ENCODE results near the gene MBLAC1. TPM values are rescaled to one million over a fixed set of nuclear protein-coding genes. Genes with fewer than 3 reads are reported as not detected.

MBLAC1 gene
- total and polyA plus RNA-seq, 11 donors: 1.3 to 3.2 (median 2.0) TPM

- Histone ChIP-seq H3K27me3 (no peaks in the 10 kb centered on the region), H3K4me3 (no peak overlapping the region), H3K4me1 (peaks cover 0 to 75% (median 23%) of the 10 kb centered on the region in 12 donors), H3K36me3 (peaks cover 0 to 62% (median 38%) of the 10 kb centered on the region in 9 donors), H3K9me3 (no peaks in the 10 kb centered on the region), H3K27ac (peak overlapping the region in 1 of 12 donors; percentile 66)
- ATAC-seq: no peak
- WGBS, 4 donors: 88 to 91% (median 89%) methylated on average over 18 of the region's 18 CpGs
- intact Hi-C loops (cut with DNase I): no loop called here
- DNase-seq: no peak
- TF ChIP-seq POLR2A (IDR thresholded peaks at IDR 0.05): no peak
- no peak for TF ChIP-seq CTCF (IDR thresholded peaks at IDR 0.05)
Observed at GRCh38 chr7:100152937-100153666, 26.3 kb downstream of the MBLAC1 start.

- Histone ChIP-seq H3K4me1 (peaks cover 0 to 74% (median 24%) of the 10 kb centered on the region in 12 donors), H3K36me3 (peaks cover 0 to 62% (median 38%) of the 10 kb centered on the region in 9 donors), H3K4me3 (no peak overlapping the region), H3K27me3 (no peaks in the 10 kb centered on the region), H3K27ac (no peak overlapping the region), H3K9me3 (no peaks in the 10 kb centered on the region)
- ATAC-seq (no peak), DNase-seq (no peak)
- WGBS, 4 donors: 79 to 82% (median 80%) methylated on average over 13 to 16 of the region's 16 CpGs
- intact Hi-C loops (cut with DNase I): no loop called here
- no peak for TF ChIP-seq POLR2A (IDR thresholded peaks at IDR 0.05)
Observed at GRCh38 chr7:100153708-100154535, 27.2 kb downstream of the MBLAC1 start.

GRCh38 chr7:100154651-100155491, 28.1 kb downstream of the MBLAC1 start:
- TF ChIP-seq CTCF (IDR thresholded peaks at IDR 0.05) (no peak), POLR2A (IDR thresholded peaks at IDR 0.05) (no peak)
- Histone ChIP-seq H3K27ac (no peak overlapping the region), H3K4me1 (peaks cover 0 to 72% (median 18%) of the 10 kb centered on the region in 12 donors), H3K27me3 (no peaks in the 10 kb centered on the region), H3K36me3 (peaks cover 0 to 62% (median 38%) of the 10 kb centered on the region in 9 donors), H3K9me3 (no peaks in the 10 kb centered on the region), H3K4me3 (no peak overlapping the region)
- intact Hi-C loops (cut with DNase I): no loop called here
- 59 to 74% (median 72%) methylated on average over 15 to 30 of the region's 30 CpGs for WGBS, 4 donors
- DNase-seq: no peak
- no peak for ATAC-seq

- intact Hi-C loops (cut with DNase I): no loop called here
- peaks cover 0 to 64% (median 15%) of the 10 kb centered on the region in 12 donors for H3K4me1 ChIP-seq
- no peak for TF ChIP-seq CTCF (IDR thresholded peaks at IDR 0.05)
- TF ChIP-seq POLR2A (IDR thresholded peaks at IDR 0.05): no peak
- no peak for DNase-seq
- H3K9me3 ChIP-seq: no peaks in the 10 kb centered on the region
- H3K27me3 ChIP-seq: no peaks in the 10 kb centered on the region
- no peak overlapping the region for H3K4me3 ChIP-seq
- no peak overlapping the region for H3K27ac ChIP-seq
- no peak for ATAC-seq
- peaks cover 0 to 57% (median 38%) of the 10 kb centered on the region in 9 donors for H3K36me3 ChIP-seq
- WGBS, 4 donors: 74 to 84% (median 81%) methylated on average over 18 to 20 of the region's 20 CpGs
Observed at GRCh38 chr7:100155553-100156317, 29.0 kb downstream of the MBLAC1 start.
